Urinary bladder (tissue), 4 donors: ENCODE results near the gene COL5A3. TPM values are rescaled to one million over a fixed set of nuclear protein-coding genes. Genes with fewer than 3 reads are reported as not detected.

Source experiments
- DNase-seq: peaks from one replicate; pipeline ENCODE4 v3.0.0-alpha.2; 2015; ENCODE audit errors: extremely low spot score
- H3K27ac ChIP-seq: one replicate; pipeline ENCODE4 v1.5.1; 2013; ENCODE audit warnings: low read depth, mild to moderate bottlenecking, moderate library complexity
- H3K36me3 ChIP-seq: one replicate; pipeline ENCODE4 v1.6.1; 2013; ENCODE audit warnings: mild to moderate bottlenecking, moderate library complexity; ENCODE audit not compliant: insufficient read depth
- H3K4me1 ChIP-seq: one replicate; pipeline ENCODE4 v1.6.1; 2013; ENCODE audit warnings: mild to moderate bottlenecking, moderate library complexity; ENCODE audit not compliant: insufficient read depth
- H3K4me3 ChIP-seq: one replicate; pipeline ENCODE4 v1.5.1; 2013; ENCODE audit warnings: low read depth, low read length
- WGBS: extraction: QIAGEN DNeasy Blood & Tissue Kit; methylation state at CpG from one replicate; pipeline ENCODE4 v1.1.7; 2013; 5-methylcytosine and 5-hydroxymethylcytosine counted together
- polyA plus RNA-seq: library from polyadenylated mRNA; stranded (reverse); fragments of 200-250 nt; gene quantifications from one replicate; pipeline ENCODE4 v1.2.3, GENCODE V29; 2013
- small RNA-seq: library from RNA; depleted of rRNA; stranded (forward); fragments of <200 nt; gene quantifications from one replicate; pipeline ENCODE3, GENCODE V24; 2014
- total RNA-seq: library from RNA; depleted of rRNA; stranded (reverse); fragments of >200 nt; gene quantifications from one replicate; pipeline ENCODE4 v1.2.3, GENCODE V29; 2014
- donor health status: healthy with polysubstance abuse.
- donor health status: healthy.

Gene COL5A3
- total and polyA plus RNA-seq, 2 donors, result 18.3 to 19.6 TPM

DNA sequence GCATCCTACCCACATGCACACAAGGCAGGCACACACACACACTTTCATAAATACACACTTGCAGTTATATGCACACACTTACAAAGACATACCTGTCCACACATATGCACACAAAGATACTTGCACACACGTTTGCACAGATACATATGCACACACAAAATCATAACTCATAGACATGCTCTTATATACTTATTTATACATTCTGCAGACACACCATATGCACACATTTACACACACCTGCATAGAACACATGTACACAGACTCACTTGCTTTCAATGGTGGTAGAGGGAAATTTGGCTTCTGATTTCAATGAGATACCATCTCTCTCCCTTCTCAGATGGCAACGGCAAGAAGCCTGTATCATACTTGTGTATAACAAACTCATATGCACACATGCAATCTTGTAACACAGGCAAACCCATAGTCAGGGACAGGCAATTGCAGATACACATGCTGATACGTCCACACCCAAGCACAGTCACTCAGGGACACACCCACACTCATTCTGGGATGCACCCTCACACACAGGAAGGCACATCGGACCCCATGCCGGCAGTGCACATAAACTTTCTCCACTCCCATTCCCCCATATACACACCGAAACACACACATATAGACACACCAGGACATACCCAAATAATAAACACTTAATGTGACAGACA, 98.6 kb downstream of the COL5A3 start:
- no peaks in the 10 kb centered on the region for H3K36me3 ChIP-seq
- H3K4me3 ChIP-seq, result no peak overlapping the region
- 65% methylated on average over 6 of the region's 6 CpGs for WGBS
- no peak for DNase-seq
- peaks cover 2% of the 10 kb centered on the region for H3K4me1 ChIP-seq
- H3K27ac ChIP-seq, result no peak overlapping the region

DNA sequence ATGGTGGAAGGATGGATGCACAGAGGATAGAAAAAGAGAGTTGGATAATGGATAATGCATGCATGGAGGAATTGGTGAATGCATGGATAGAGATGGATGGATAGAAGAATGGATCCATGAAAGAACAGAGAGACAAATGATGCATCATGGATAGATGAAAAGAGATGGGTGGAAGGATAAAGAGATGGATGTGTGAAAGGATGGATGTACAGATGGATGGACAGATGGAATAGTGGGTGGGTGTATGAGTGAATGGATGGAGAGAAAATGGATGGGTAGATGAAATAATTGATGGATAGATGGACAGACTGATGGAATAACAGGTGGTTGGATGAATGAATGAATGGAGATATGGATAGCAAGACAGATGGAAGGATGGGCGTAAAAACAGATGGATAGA, 99.7 kb downstream of the COL5A3 start:
- Histone ChIP-seq H3K27ac (no peak overlapping the region), H3K4me1 (peaks cover 2% of the 10 kb centered on the region), H3K36me3 (no peaks in the 10 kb centered on the region), H3K4me3 (no peak overlapping the region)
- no peak for DNase-seq
- 97% methylated on average over 1 of the region's 1 CpG for WGBS

Small RNA genes lying within 50 kb of the gene (small RNA-seq; reads per million reads assigned to genes)
- gene MIR5589, result not detected

Other genes with a start within 250 kb of the COL5A3 start
- gene ZNF846, start 241.8 kb downstream of the COL5A3 start, total RNA-seq, result 73.6 TPM
- gene ZNF846, start 241.8 kb downstream of the COL5A3 start, polyA plus RNA-seq, result 18.0 TPM
- 16.1 TPM for gene FBXL12, start 191.4 kb downstream of the COL5A3 start, total RNA-seq
- 37.5 TPM for gene FBXL12, start 191.4 kb downstream of the COL5A3 start, polyA plus RNA-seq
- 92.0 TPM for gene UBL5, start 182.6 kb downstream of the COL5A3 start, total RNA-seq
- 436 TPM for gene UBL5, start 182.6 kb downstream of the COL5A3 start, polyA plus RNA-seq
- 42.3 TPM for gene PIN1, start 175.2 kb downstream of the COL5A3 start, total RNA-seq
- gene PIN1, start 175.2 kb downstream of the COL5A3 start, polyA plus RNA-seq, result 160 TPM
- gene OLFM2, start 74.0 kb downstream of the COL5A3 start, total RNA-seq, result 18.2 TPM
- gene OLFM2, start 74.0 kb downstream of the COL5A3 start, polyA plus RNA-seq, result 4.6 TPM
- not detected for gene RDH8, start 3.0 kb upstream of the COL5A3 start, total RNA-seq
- gene RDH8, start 3.0 kb upstream of the COL5A3 start, polyA plus RNA-seq, result not detected
- gene SHFL, start 75.8 kb upstream of the COL5A3 start, total RNA-seq, result 15.5 TPM
- gene SHFL, start 75.8 kb upstream of the COL5A3 start, polyA plus RNA-seq, result 43.4 TPM
- 11.2 TPM for gene ANGPTL6, start 92.2 kb upstream of the COL5A3 start, total RNA-seq
- gene ANGPTL6, start 92.2 kb upstream of the COL5A3 start, polyA plus RNA-seq, result 8.4 TPM
- 10.9 TPM for gene PPAN, start 95.9 kb upstream of the COL5A3 start, total RNA-seq
- gene PPAN, start 95.9 kb upstream of the COL5A3 start, polyA plus RNA-seq, result 41.1 TPM
- gene P2RY11, start 101.2 kb upstream of the COL5A3 start, total RNA-seq, result 1.8 TPM
- 9.8 TPM for gene P2RY11, start 101.2 kb upstream of the COL5A3 start, polyA plus RNA-seq
- 132 TPM for gene EIF3G, start 109.4 kb upstream of the COL5A3 start, total RNA-seq
- 252 TPM for gene EIF3G, start 109.4 kb upstream of the COL5A3 start, polyA plus RNA-seq
- gene DNMT1, start 184.4 kb upstream of the COL5A3 start, total RNA-seq, result 35.5 TPM
- 32.5 TPM for gene DNMT1, start 184.4 kb upstream of the COL5A3 start, polyA plus RNA-seq
- 26.4 TPM for gene S1PR2, start 220.8 kb upstream of the COL5A3 start, total RNA-seq
- gene S1PR2, start 220.8 kb upstream of the COL5A3 start, polyA plus RNA-seq, result 11.5 TPM
- 9.9 TPM for gene MRPL4, start 241.7 kb upstream of the COL5A3 start, total RNA-seq
- 77.4 TPM for gene MRPL4, start 241.7 kb upstream of the COL5A3 start, polyA plus RNA-seq